ENCODE results near the gene ARG2. TPM values are rescaled to one million over a fixed set of nuclear protein-coding genes. Genes with fewer than 3 reads are reported as not detected.

ARG2 gene
- total and polyA plus RNA-seq, 10 of the 15 experiments (the other 5 are each of a cell fraction or from before 2014, with no cell fraction given) = 0.48 to 7.8 (median 1.1) TPM

- in situ Hi-C loops (cut with MboI) (loop anchor here (10.0 kb wide), 1 partner anchor 118 kb away; the partner anchor contains the start of gene RDH12), intact Hi-C loops (cut with micrococcal nuclease; ENCODE audit: unreplicated experiment) (no loop called here)
- no TSS peak for BruUV-seq (replicated peaks)
- ChIA-PET CTCF (interaction anchor here (0.5 to 27.6 kb wide), 13 partner anchors 12 to 251 kb away, joined by 3 to 583 read pairs (median 4); partner anchors contain the start of genes PIGH and RDH12), SMC1A (ENCODE audit: uncharacterized antibody, unreplicated experiment) (interaction anchor here (0.7 to 12.1 kb wide), 13 partner anchors 10 to 121 kb away, joined by 3 to 206 read pairs (median 4); partner anchors contain the start of genes ARG2, PIGH and RDH12), POLR2A (interaction anchor here (1.3 kb wide), 1 partner anchor 82 kb away, joined by 4 read pairs; no protein-coding TSS in a partner anchor), RAD21 (ENCODE audit: unreplicated experiment) (interaction anchor here (0.7 to 11.1 kb wide), 9 partner anchors 10 to 252 kb away, joined by 3 to 153 read pairs (median 4); partner anchors contain the start of gene RDH12)
- Histone ChIP-seq H3K27ac (ENCODE audit: control insufficient read depth, insufficient read depth) (no peak overlapping the region), H3K9ac (ENCODE audit: control insufficient read depth, insufficient read depth, low read length) (no peak overlapping the region), H4K20me1 (ENCODE audit: control insufficient read depth, insufficient read depth) (no peaks in the 10 kb centered on the region), H3K79me2 (ENCODE audit: control insufficient read depth, insufficient read depth, low read length) (no peaks in the 10 kb centered on the region), H2AFZ (ENCODE audit: control insufficient read depth, low read depth, low read length) (no peak overlapping the region), H3K27me3 (replicated peaks in 1 of 2; ENCODE audit: control insufficient read depth in 2 of 2, insufficient read depth in 2 of 2, low read length in 1 of 2) (no peaks in the 10 kb centered on the region), H3K4me2 (ENCODE audit: control insufficient read depth, insufficient read depth) (no peak overlapping the region), H3K4me1 (ENCODE audit: control insufficient read depth, insufficient read depth, low read length) (no peaks in the 10 kb centered on the region), H3K36me3 (ENCODE audit: control insufficient read depth in 2 of 2, insufficient read depth in 2 of 2, low read length in 1 of 2) (peaks cover 0 to 10% of the 10 kb centered on the region in 2 experiments; a peak in 3 of 4 replicates), H3K4me3 (no peak overlapping the region), H3K9me3 (replicated peaks; ENCODE audit: control insufficient read depth, insufficient read depth, low read length) (no peaks in the 10 kb centered on the region)
- 84% methylated on average over 4 of the region's 4 CpGs for WGBS (ENCODE audit: insufficient coverage, insufficient replicate concordance, low lambda C conversion rate, missing lambda C conversion rate)
- FAIRE-seq = no peak
- no peak for DNase-seq (ENCODE audit: low read depth, low spot score)
- TF ChIP-seq ATF2 (IDR thresholded peaks at IDR 0.05; ENCODE audit: low read length) (no peak), RUNX3 (IDR thresholded peaks at IDR 0.05; ENCODE audit: low read length) (peak; percentile 42; the same call in 1 of the 2 replicates)
- no peak for ATAC-seq
Observed at GRCh38 chr14:67586369-67586768, 33.4 kb upstream of the ARG2 start.

- intact Hi-C loops (cut with micrococcal nuclease; ENCODE audit: unreplicated experiment) = no loop called here
- Histone ChIP-seq H3K9ac (ENCODE audit: control insufficient read depth, insufficient read depth, low read length) (no peak overlapping the region), H4K20me1 (ENCODE audit: control insufficient read depth, insufficient read depth) (no peaks in the 10 kb centered on the region), H2AFZ (ENCODE audit: control insufficient read depth, low read depth, low read length) (no peak overlapping the region), H3K4me1 (ENCODE audit: control insufficient read depth, insufficient read depth, low read length) (no peaks in the 10 kb centered on the region), H3K4me3 (no peak overlapping the region), H3K27ac (ENCODE audit: control insufficient read depth, insufficient read depth) (no peak overlapping the region), H3K9me3 (replicated peaks; ENCODE audit: control insufficient read depth, insufficient read depth, low read length) (no peaks in the 10 kb centered on the region), H3K27me3 (replicated peaks in 1 of 2; ENCODE audit: control insufficient read depth in 2 of 2, insufficient read depth in 2 of 2, low read length in 1 of 2) (no peaks in the 10 kb centered on the region), H3K36me3 (ENCODE audit: control insufficient read depth in 2 of 2, insufficient read depth in 2 of 2, low read length in 1 of 2) (peaks cover 1 to 14% of the 10 kb centered on the region in 2 experiments), H3K79me2 (ENCODE audit: control insufficient read depth, insufficient read depth, low read length) (no peaks in the 10 kb centered on the region), H3K4me2 (ENCODE audit: control insufficient read depth, insufficient read depth) (no peak overlapping the region)
- FAIRE-seq (peak; percentile 7), DNase-seq (ENCODE audit: low read depth, low spot score) (no peak), ATAC-seq (no peak)
- SMC1A ChIA-PET (ENCODE audit: uncharacterized antibody, unreplicated experiment) = interaction anchor here (1.2 to 12.1 kb wide), 5 partner anchors 8 to 114 kb away, joined by 3 to 206 read pairs (median 5); partner anchors contain the start of gene RDH12
- WGBS (ENCODE audit: insufficient coverage, insufficient replicate concordance, low lambda C conversion rate, missing lambda C conversion rate) = 69% methylated on average over 2 of the region's 2 CpGs
- no peak for TF ChIP-seq STAT1 (conservative IDR thresholded peaks at IDR 0.05)
- TF ChIP-seq MEF2A (IDR thresholded peaks at IDR 0.05; ENCODE audit: insufficient read depth, low read depth, low read length) = no peak
- TF ChIP-seq EZH2 (IDR thresholded peaks at IDR 0.05; ENCODE audit: borderline replicate concordance, control insufficient read depth, low read depth, low read length) = no peak
- TF ChIP-seq IRF5 (IDR thresholded peaks at IDR 0.05; ENCODE audit: borderline replicate concordance) = no peak
- TF ChIP-seq HDAC2 (IDR thresholded peaks at IDR 0.05) = no peak
- no peak for TF ChIP-seq EP300 (IDR thresholded peaks at IDR 0.05; ENCODE audit: borderline replicate concordance in 1 of 2, control insufficient read depth in 1 of 2, low read depth in 2 of 2, low read length in 2 of 2)
- TF ChIP-seq ZNF207 (IDR thresholded peaks at IDR 0.05; ENCODE audit: borderline replicate concordance) = no peak
- TF ChIP-seq SUPT20H (IDR thresholded peaks at IDR 0.05; ENCODE audit: borderline replicate concordance, control insufficient read depth, low read depth, low read length) = no peak
- no peak for TF ChIP-seq ZSCAN29 (IDR thresholded peaks at IDR 0.05)
- TF ChIP-seq CHD1 (IDR thresholded peaks at IDR 0.05; ENCODE audit: low read depth, low read length) = no peak
- BruUV-seq (replicated peaks) = no TSS peak
- in situ Hi-C loops (cut with MboI) = loop anchor here (10.0 kb wide), 1 partner anchor 116 kb away; the partner anchor contains the start of gene RDH12
- CTCF ChIA-PET = interaction anchor here (1.2 to 15.4 kb wide), 6 partner anchors 11 to 162 kb away, joined by 4 to 359 read pairs (median 4); partner anchors contain the start of genes PIGH and RDH12
- POLR2A ChIA-PET = interaction anchor here (0.7 kb wide), 1 partner anchor 79 kb away, joined by 3 read pairs; no protein-coding TSS in a partner anchor
- RAD21 ChIA-PET (ENCODE audit: unreplicated experiment) = interaction anchor here (1.6 to 11.1 kb wide), 2 partner anchors 10 to 114 kb away, joined by 8 to 153 read pairs; partner anchors contain the start of genes PIGH and RDH12
Observed at GRCh38 chr14:67589204-67589770, 30.4 kb upstream of the ARG2 start.
